ENCODE data around the gene SNX30. TPM values are rescaled to one million over a fixed set of nuclear protein-coding genes. Genes with fewer than 3 reads are reported as not detected.

SNX30 gene
- total RNA-seq, 1 donor from 2014 or later = 12.7 TPM

DNA sequence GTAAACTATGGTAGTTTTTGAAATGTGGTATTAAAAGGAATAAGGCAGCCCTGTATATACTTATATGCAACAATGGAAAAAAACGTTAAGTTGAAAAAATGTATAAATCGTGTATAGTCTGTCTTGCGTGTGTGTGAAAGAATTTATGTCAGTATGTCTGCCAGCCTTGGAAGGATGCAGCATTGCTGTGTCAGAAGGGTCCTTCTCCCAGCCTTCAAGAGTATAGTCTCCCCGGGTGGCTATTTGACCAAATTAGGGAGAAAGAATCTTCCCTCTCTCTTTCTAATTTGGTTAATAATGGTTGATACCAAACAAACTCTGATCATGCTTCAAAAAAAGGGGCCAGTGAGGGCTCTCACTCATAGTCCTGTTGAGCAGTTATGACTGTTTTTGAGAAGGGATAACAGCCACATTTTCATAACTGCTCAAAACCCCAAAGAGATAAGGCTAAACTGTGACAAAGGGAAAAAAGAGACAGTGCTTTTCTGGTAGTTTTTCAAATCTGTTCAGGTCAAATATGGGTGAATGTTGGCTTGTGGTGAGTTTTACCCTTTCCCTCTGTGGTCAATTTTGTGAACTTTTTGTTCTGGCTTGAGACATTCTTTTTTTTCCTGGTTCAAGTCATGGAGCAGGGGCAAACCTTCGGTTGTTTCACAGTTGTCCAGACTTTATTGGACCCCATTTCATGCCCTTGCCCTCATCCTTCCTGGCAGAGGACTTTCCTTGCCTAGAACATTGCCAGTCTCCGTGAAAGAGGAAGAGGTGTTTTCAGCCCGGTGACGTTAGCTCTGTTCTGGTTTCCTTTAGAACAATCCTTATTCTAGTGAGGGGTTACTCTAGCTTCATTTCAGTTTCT, 21.0 kb downstream of the SNX30 start:
- TF ChIP-seq, protein P1, sequence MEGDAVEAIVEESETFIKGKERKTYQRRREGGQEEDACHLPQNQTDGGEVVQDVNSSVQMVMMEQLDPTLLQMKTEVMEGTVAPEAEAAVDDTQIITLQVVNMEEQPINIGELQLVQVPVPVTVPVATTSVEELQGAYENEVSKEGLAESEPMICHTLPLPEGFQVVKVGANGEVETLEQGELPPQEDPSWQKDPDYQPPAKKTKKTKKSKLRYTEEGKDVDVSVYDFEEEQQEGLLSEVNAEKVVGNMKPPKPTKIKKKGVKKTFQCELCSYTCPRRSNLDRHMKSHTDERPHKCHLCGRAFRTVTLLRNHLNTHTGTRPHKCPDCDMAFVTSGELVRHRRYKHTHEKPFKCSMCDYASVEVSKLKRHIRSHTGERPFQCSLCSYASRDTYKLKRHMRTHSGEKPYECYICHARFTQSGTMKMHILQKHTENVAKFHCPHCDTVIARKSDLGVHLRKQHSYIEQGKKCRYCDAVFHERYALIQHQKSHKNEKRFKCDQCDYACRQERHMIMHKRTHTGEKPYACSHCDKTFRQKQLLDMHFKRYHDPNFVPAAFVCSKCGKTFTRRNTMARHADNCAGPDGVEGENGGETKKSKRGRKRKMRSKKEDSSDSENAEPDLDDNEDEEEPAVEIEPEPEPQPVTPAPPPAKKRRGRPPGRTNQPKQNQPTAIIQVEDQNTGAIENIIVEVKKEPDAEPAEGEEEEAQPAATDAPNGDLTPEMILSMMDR (IDR thresholded peaks at IDR 0.05; ENCODE audit: unreplicated experiment) = no peak
- Mint-ChIP-seq H3K4me1 (peaks cover 13% of the 10 kb centered on the region), H3K27ac (no peak overlapping the region), H3K27me3 (ENCODE audit: low read depth) (no peaks in the 10 kb centered on the region), H3K36me3 (peaks cover 15% of the 10 kb centered on the region), H3K9me3 (peaks cover 13% of the 10 kb centered on the region), H3K4me3 (no peak overlapping the region)
- no peak for DNase-seq (ENCODE audit: low spot score in 2 of 2, unreplicated experiment in 2 of 2)

DNA sequence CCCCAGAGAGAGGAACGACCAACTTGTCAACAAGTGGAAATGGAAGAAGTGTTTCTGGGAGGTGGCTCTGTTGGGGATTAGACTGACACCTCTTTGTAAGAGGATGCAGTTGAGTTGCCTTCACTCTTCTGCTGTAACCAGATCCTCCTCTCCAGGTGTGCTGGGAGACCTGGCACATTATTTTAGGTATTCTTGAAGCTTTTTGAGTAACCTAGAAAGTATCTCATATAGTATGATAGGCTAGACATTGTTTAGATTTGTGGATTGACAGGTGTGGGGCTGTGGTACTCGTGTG, 21.6 kb downstream of the SNX30 start:
- TF ChIP-seq, protein P1 (IDR thresholded peaks at IDR 0.05; ENCODE audit: unreplicated experiment) = no peak
- Mint-ChIP-seq H3K9me3 (peaks cover 10% of the 10 kb centered on the region), H3K36me3 (peaks cover 14% of the 10 kb centered on the region), H3K27ac (no peak overlapping the region), H3K4me1 (peaks cover 13% of the 10 kb centered on the region), H3K4me3 (no peak overlapping the region), H3K27me3 (ENCODE audit: low read depth) (no peaks in the 10 kb centered on the region)
- DNase-seq (ENCODE audit: low spot score in 2 of 2, unreplicated experiment in 2 of 2) = no peak

DNA sequence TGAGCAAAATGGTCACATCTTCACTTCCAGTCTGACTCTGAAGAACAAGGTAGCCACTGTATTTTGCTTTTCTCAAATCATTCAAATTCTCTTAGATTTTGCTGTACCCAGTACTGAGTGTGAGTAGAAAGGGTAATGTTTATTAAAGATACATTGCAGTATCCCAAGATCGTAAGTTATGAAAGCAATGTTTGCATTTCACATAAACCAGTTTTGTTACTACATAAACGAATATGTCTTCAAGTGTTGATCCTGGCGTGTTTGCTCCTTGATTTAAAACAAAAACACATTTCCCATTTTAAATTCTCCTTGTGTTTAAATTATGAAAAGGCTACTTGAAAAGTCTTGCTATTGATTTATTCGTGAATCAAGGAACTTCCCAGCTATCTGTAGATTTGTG, 22.0 kb downstream of the SNX30 start:
- DNase-seq (ENCODE audit: low spot score in 2 of 2, unreplicated experiment in 2 of 2) = no peak
- TF ChIP-seq, protein P1 (IDR thresholded peaks at IDR 0.05; ENCODE audit: unreplicated experiment) = no peak
- peaks cover 12% of the 10 kb centered on the region for H3K36me3 Mint-ChIP-seq
- H3K27ac Mint-ChIP-seq = no peak overlapping the region
- H3K9me3 Mint-ChIP-seq = peaks cover 8% of the 10 kb centered on the region
- peaks cover 13% of the 10 kb centered on the region for H3K4me1 Mint-ChIP-seq
- no peaks in the 10 kb centered on the region for H3K27me3 Mint-ChIP-seq (ENCODE audit: low read depth)
- no peak overlapping the region for H3K4me3 Mint-ChIP-seq

DNA sequence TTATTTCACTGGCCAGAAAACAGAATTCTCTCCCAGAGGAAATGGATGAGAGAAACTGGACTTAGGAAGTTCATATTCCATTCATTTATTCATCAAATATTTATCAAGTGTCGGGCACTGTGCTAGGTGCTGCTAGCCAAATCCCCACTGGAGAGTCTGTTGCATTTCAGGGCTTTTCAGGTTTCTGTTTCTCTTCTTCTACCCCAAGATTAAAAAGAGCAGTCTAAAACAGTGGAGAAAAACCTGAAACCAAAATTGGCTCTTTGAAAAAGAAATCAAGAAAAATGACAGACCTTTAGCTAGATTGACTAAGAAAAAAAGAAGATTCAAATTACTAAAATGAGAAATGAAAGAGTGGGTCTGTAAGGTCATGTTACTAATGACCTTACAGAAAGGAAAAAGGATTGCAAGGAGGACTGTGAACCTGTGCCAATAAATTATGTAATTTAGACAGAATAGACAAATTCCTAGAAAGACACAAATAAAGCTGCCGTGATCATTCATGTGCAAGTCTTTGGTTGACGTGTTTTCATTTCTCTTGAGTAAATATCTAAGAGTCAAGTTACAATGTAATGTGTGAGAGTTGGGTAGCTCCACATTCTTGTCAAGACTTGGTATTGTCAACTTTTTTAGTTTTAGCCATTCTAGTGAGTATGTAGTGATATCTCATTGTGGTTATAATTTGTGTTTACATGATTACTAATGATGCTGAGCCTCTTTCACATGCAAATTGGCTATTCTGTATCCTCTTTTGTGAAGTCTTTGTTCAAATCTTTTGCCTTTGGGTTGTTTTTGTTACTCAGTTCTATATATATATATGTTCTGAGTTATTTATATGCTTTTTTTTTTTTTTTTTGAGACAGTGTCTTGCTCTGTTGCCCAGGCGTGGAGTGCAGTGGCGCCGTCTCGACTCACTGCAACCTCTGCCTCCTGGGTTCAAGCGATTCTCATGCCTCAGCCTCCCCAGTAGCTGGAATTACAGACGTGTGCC, 23.7 kb downstream of the SNX30 start:
- DNase-seq (ENCODE audit: low spot score in 2 of 2, unreplicated experiment in 2 of 2) = no peak
- Mint-ChIP-seq H3K27ac (no peak overlapping the region), H3K36me3 (peaks cover 4% of the 10 kb centered on the region), H3K4me1 (peaks cover 13% of the 10 kb centered on the region), H3K9me3 (peaks cover 8% of the 10 kb centered on the region), H3K27me3 (ENCODE audit: low read depth) (no peaks in the 10 kb centered on the region), H3K4me3 (no peak overlapping the region)
- TF ChIP-seq, protein P1 (IDR thresholded peaks at IDR 0.05; ENCODE audit: unreplicated experiment) = no peak

DNA sequence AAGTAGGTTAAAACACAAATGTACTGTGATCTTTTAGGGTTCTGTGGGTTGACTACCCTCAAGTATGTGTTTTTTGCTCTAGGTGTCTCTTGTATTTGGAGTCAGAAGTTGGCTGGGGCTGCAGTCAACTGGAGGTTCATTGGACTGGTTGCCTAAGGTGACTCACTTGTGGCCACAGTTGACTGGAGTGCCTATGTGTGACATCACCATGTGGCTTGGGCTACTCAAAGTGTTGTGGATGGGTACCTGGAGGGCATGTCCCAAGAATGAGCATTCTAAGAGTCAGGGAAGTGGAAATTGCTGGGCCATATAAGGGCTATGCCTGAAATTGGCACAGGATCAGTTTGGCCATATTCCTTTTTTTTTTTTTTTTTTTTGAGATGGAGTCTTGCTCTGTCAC, 27.4 kb downstream of the SNX30 start:
- Mint-ChIP-seq H3K27me3 (ENCODE audit: low read depth) (no peaks in the 10 kb centered on the region), H3K4me1 (peaks cover 10% of the 10 kb centered on the region), H3K36me3 (peaks cover 1% of the 10 kb centered on the region), H3K4me3 (no peak overlapping the region), H3K27ac (no peak overlapping the region), H3K9me3 (peaks cover 8% of the 10 kb centered on the region)
- TF ChIP-seq, protein P1 (IDR thresholded peaks at IDR 0.05; ENCODE audit: unreplicated experiment) = no peak
- no peak for DNase-seq (ENCODE audit: low spot score in 2 of 2, unreplicated experiment in 2 of 2)
